Upper lobe of left lung (tissue), 6 donors: ENCODE data around the gene REC8. TPM values are rescaled to one million over a fixed set of nuclear protein-coding genes. Genes with fewer than 3 reads are reported as not detected.

Experiments
- ATAC-seq, 2 donors: fragments of 200-7000 bp; cut with Tn5 transposase; one replicate each; pipeline ENCODE4 v1.9.1; 2022; ENCODE audit warnings: mild to moderate bottlenecking in 2 of 2, moderate library complexity in 2 of 2; ENCODE audit not compliant: low FRiP score in 2 of 2
- DNase-seq, 2 donors: peaks; one replicate each; pipeline ENCODE4 v3.0.0-alpha.2; 2019 to 2020
- H3K27ac ChIP-seq, 4 donors: fragments of 200-600 bp; sonication (generic); one replicate each; pipeline ENCODE4 v1.5.1; 2016 to 2019
- H3K27me3 ChIP-seq, 4 donors: fragments of 200-600 bp; sonication (generic); one replicate each; pipeline ENCODE4 v1.5.1; 2017 to 2019
- H3K36me3 ChIP-seq, 4 donors: fragments of 200-600 bp; sonication (generic); one replicate each; pipeline ENCODE4 v1.5.1; 2016 to 2019
- H3K4me1 ChIP-seq, 4 donors: fragments of 200-600 bp; sonication (generic); one replicate each; pipeline ENCODE4 v1.5.1; 2018 to 2019
- H3K4me3 ChIP-seq, 4 donors: fragments of 200-600 bp; sonication (generic); one replicate each; pipeline ENCODE4 v1.5.1; 2017 to 2019; ENCODE audit warnings: mild to moderate bottlenecking in 2 of 4, moderate library complexity in 1 of 4
- H3K9me3 ChIP-seq, 4 donors: fragments of 200-600 bp; sonication (generic); one replicate each; pipeline ENCODE4 v1.5.1; 2018 to 2019
- EP300 ChIP-seq, 4 donors: sonication (generic); formaldehyde crosslinking; IDR thresholded peaks; one replicate each; pipeline ENCODE4 v1.5.1; 2017; ENCODE audit warnings: antibody characterized with exemption in 4 of 4, control low read depth in 2 of 4
- POLR2A ChIP-seq, 4 donors: fragments of 450-650 bp; IDR thresholded peaks; one replicate each; pipeline ENCODE4 v1.5.1; 2016 to 2017; ENCODE audit warnings: antibody characterized with exemption in 4 of 4, mild to moderate bottlenecking in 2 of 4
- POLR2AphosphoS5 ChIP-seq, 2 donors: sonication (generic); formaldehyde crosslinking; IDR thresholded peaks; one replicate each; pipeline ENCODE4 v1.5.1; 2017; ENCODE audit warnings: antibody characterized with exemption in 2 of 2
- WGBS, 2 donors: methylation state at CpG; one replicate each; pipeline ENCODE4 v1.1.5; 2017 to 2018; 5-methylcytosine and 5-hydroxymethylcytosine counted together
- total RNA-seq, 6 donors: library from RNA; depleted of rRNA in 4 of 6; stranded (reverse); fragments of >200 nt in 4 of 6; gene quantifications; one replicate each; pipeline versions ENCODE4 v1.1.0 to v1.2.1, GENCODE V29; 2016 to 2021
- TF ChIP-seq, protein P1 (sequence below), 6 experiments: fragments of 450-650 bp in 4 of 6; fragments of 200-600 bp in 2 of 6; sonication (generic) in 2 of 6; IDR thresholded peaks; one replicate each; pipeline ENCODE4 v1.5.1; 2016 to 2019; ENCODE audit warnings: antibody characterized with exemption in 6 of 6
- donor health status: DM: no; HTN: no; CAD: no; lungs with moderate emphysema.
- donor health status: DM: no; HTN: yes; CAD: no; lungs with severe emphysema.

REC8 gene
- total RNA-seq, 6 donors from 2014 or later, result 16.0 to 76.5 (median 29.4) TPM

GRCh38 chr14:24211311-24211710 lies 39.4 kb downstream of the REC8 start:
- WGBS, 2 donors, result 93 to 100% methylated on average over 6 of the region's 6 CpGs
- Histone ChIP-seq H3K9me3 (no peaks in the 10 kb centered on the region), H3K4me3 (no peak overlapping the region), H3K36me3 (peaks cover 14 to 52% (median 45%) of the 10 kb centered on the region in 4 donors), H3K27me3 (no peaks in the 10 kb centered on the region), H3K4me1 (peaks cover 18 to 45% (median 26%) of the 10 kb centered on the region in 4 donors), H3K27ac (no peak overlapping the region)
- ATAC-seq, result no peak
- TF ChIP-seq, protein P1, sequence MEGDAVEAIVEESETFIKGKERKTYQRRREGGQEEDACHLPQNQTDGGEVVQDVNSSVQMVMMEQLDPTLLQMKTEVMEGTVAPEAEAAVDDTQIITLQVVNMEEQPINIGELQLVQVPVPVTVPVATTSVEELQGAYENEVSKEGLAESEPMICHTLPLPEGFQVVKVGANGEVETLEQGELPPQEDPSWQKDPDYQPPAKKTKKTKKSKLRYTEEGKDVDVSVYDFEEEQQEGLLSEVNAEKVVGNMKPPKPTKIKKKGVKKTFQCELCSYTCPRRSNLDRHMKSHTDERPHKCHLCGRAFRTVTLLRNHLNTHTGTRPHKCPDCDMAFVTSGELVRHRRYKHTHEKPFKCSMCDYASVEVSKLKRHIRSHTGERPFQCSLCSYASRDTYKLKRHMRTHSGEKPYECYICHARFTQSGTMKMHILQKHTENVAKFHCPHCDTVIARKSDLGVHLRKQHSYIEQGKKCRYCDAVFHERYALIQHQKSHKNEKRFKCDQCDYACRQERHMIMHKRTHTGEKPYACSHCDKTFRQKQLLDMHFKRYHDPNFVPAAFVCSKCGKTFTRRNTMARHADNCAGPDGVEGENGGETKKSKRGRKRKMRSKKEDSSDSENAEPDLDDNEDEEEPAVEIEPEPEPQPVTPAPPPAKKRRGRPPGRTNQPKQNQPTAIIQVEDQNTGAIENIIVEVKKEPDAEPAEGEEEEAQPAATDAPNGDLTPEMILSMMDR (IDR thresholded peaks at IDR 0.05), result no peak
- no peak for TF ChIP-seq POLR2A (IDR thresholded peaks at IDR 0.05)
- TF ChIP-seq EP300 (IDR thresholded peaks at IDR 0.05), result no peak
- no peak for TF ChIP-seq POLR2AphosphoS5 (IDR thresholded peaks at IDR 0.05)
- no peak for DNase-seq

DNA sequence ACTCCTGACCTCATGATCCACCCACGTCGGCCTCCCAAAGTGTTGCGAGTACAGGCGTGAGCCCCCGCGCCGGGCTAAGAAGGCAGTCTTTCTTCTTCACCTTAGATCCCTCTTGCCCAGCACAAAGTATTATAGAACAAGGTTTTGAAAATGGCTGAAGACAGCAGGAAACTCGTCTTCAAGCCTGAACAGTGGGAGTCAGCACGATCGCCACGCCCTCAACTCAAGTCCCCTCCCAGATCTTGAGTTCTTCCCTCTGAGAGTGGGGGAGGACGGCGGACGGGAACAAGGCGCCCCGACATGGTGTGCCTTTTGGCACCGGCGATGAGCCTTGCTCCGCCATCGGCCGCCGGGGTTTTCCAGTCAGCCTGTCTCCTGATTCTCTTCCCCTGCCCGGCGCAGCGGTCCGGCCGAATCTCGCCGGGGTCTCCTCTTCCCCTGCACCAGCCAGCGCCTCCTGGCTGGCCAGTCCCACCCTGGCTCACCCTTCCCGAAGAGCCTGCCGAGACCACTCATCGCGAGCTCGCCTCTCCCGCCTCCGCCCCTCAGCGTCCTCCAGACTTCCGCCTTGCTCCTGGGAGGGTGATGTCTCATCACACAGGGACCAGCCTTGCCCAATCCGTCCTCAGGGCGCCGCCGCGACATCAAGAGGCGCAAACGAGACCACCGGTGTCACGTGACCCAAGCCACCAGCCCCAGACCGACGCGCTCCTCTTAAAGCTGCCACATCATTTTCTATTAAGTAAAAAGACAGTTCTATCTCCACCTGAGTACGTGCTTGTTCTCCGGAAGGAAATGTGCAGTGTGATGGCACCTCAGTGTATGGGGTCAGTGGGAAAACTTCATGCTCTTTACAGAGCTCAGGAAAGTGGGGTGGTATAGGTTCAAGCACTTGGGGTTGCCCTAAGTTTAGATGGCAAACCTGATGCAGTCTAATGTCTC lies 41.3 kb downstream of the REC8 start, which contains the start of gene CHMP4A:
TSS of gene CHMP4A (minus strand) at position 565 of the 942 bp plus-strand sequence. CDS start at position 516, 49 bp downstream.
- 1% methylated on average over 26 to 47 of the region's 53 CpGs for WGBS, 2 donors
- Histone ChIP-seq H3K27me3 (no peaks in the 10 kb centered on the region), H3K36me3 (peaks cover 9 to 41% (median 31%) of the 10 kb centered on the region in 4 donors), H3K4me3 (peak within 1 kb of the TSS; percentile 53 to 86 (median 70)), H3K4me1 (peaks cover 18 to 46% (median 27%) of the 10 kb centered on the region in 4 donors), H3K9me3 (no peaks in the 10 kb centered on the region), H3K27ac (peak within 1 kb of the TSS; percentile 97 to 98 (median 98))
- ATAC-seq (peak; percentile 96), DNase-seq (peak; percentile 96 to 99)
- TF ChIP-seq EP300 (IDR thresholded peaks at IDR 0.05) (peak in 1 of 4 donors; percentile 34), POLR2AphosphoS5 (IDR thresholded peaks at IDR 0.05) (peak; percentile 99), POLR2A (IDR thresholded peaks at IDR 0.05) (peak; percentile 94 to 98 (median 98))
- TF ChIP-seq, protein P1 (IDR thresholded peaks at IDR 0.05), result peak in 4 of 6 experiments; percentile 9 to 42 (median 25)

GRCh38 chr14:24213866-24214662 lies 42.2 kb downstream of the REC8 start:
- Histone ChIP-seq H3K27ac (peak overlapping the region; percentile 97 to 98 (median 98)), H3K4me1 (peaks cover 18 to 46% (median 27%) of the 10 kb centered on the region in 4 donors), H3K36me3 (peaks cover 9 to 32% (median 27%) of the 10 kb centered on the region in 4 donors), H3K9me3 (no peaks in the 10 kb centered on the region), H3K27me3 (no peaks in the 10 kb centered on the region), H3K4me3 (peak overlapping the region in 3 of 4 donors; percentile 64 to 86 (median 77))
- WGBS, 2 donors, result 90 to 94% methylated on average over 7 of the region's 7 CpGs
- no peak for ATAC-seq
- DNase-seq, result no peak
- TF ChIP-seq, protein P1 (IDR thresholded peaks at IDR 0.05), result no peak
- no peak for TF ChIP-seq EP300 (IDR thresholded peaks at IDR 0.05)
- no peak for TF ChIP-seq POLR2AphosphoS5 (IDR thresholded peaks at IDR 0.05)
- TF ChIP-seq POLR2A (IDR thresholded peaks at IDR 0.05), result no peak

DNA sequence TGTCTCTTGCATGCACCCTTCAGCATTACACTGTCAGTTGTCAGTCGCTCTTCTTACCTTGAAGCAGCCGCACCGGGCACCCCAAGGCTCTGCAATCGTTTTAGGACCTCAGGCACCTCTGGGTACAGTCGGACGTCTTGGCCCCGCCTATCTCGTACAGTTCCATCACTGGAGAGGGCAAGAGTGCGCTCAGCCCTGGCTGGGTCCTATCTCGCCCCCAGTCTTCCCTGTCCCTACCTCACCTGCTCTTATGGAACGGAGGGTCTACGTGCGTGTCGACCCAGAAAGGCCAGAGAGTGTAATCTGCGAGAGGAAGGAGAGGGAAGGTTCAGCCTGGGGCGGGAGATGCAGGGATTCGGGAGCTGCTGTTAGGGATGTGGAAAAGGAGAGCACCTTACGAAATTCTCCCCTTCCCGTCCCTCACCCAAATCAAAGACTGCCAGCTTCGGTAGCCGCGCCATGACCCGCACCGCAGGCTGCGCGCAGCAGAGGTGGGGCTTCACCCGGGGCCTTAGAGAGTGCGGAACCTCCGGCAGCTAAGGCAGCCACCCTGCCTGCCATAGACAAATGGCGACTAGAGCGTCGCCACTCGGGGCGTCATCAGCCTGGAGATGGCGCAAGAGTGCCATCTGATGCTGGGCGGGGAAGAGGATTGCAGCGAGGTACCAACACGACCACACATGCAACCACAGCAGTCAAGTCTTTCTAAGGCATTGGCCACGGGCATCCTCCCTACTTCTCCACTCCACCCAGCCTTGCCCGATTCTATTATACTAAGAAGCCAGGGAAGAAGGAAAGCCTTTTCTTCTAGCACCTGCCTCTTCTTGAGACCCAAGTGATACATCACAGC lies 43.8 kb downstream of the REC8 start, which contains the start of gene MDP1:
TSS of gene MDP1 (minus strand) at position 572 of the 850 bp plus-strand sequence. CDS start at position 461, 111 bp downstream.
- ATAC-seq (peak; percentile 86 to 90), DNase-seq (peak; percentile 90 to 91)

More for the DNA sequence above, 43.8 kb downstream of the REC8 start, which contains the start of gene MDP1:
- H3K9me3 ChIP-seq, result no peaks in the 10 kb centered on the region
- 0 to 2% methylated on average over 23 to 30 of the region's 40 CpGs for WGBS, 2 donors
- TF ChIP-seq POLR2AphosphoS5 (IDR thresholded peaks at IDR 0.05) (peak; percentile 87 to 90), POLR2A (IDR thresholded peaks at IDR 0.05) (peak in 3 of 4 donors; percentile 75 to 88 (median 79)), EP300 (IDR thresholded peaks at IDR 0.05) (peak in 1 of 4 donors; percentile 59)
- TF ChIP-seq, protein P1 (IDR thresholded peaks at IDR 0.05), result peak in 5 of 6 experiments; percentile 39 to 78 (median 53)
- peak within 1 kb of the TSS; percentile 88 to 91 (median 90) for H3K27ac ChIP-seq
- no peaks in the 10 kb centered on the region for H3K27me3 ChIP-seq
- peak within 1 kb of the TSS; percentile 66 to 77 (median 72) for H3K4me3 ChIP-seq
- H3K36me3 ChIP-seq, result peaks cover 3 to 15% (median 11%) of the 10 kb centered on the region in 4 donors
- H3K4me1 ChIP-seq, result peaks cover 18 to 45% (median 27%) of the 10 kb centered on the region in 4 donors
